Adipocyte (in vitro differentiated cells): Measurements from ENCODE around the gene AGBL4.
A peak's percentile ranks its signal among the peaks of the same experiment; 100 is the strongest.

Source experiments
- DNase-seq: peaks from one replicate; pipeline ENCODE4 v3.0.0-alpha.2; 2015; ENCODE audit warnings: low read depth
- H3K27me3 ChIP-seq: replicated peaks from 2 replicates; pipeline ENCODE4 v1.7.0; 2013; ENCODE audit warnings: mild to moderate bottlenecking, low read length, moderate library complexity; ENCODE audit not compliant: control insufficient read depth, insufficient read depth
- H3K36me3 ChIP-seq: 2 replicates; pipeline ENCODE4 v1.7.0; 2013; ENCODE audit warnings: low read length, mild to moderate bottlenecking, moderate library complexity; ENCODE audit not compliant: control insufficient read depth, insufficient read depth, severe bottlenecking
- H3K4me1 ChIP-seq: 2 replicates; pipeline ENCODE4 v1.7.0; 2013; ENCODE audit warnings: mild to moderate bottlenecking, low read length, moderate library complexity; ENCODE audit not compliant: control insufficient read depth, insufficient read depth
- H3K4me3 ChIP-seq: 2 replicates; pipeline ENCODE4 v1.7.0; 2013; ENCODE audit warnings: mild to moderate bottlenecking, low read length, moderate library complexity
- H3K9ac ChIP-seq: 2 replicates; pipeline ENCODE4 v1.7.0; 2013; ENCODE audit warnings: mild to moderate bottlenecking, low read length, moderate library complexity
- H3K9me3 ChIP-seq: 2 replicates; pipeline ENCODE4 v1.7.0; 2013; ENCODE audit warnings: mild to moderate bottlenecking, low read length, moderate library complexity; ENCODE audit not compliant: control insufficient read depth

The AGBL4 gene

GRCh38 chr1:48789903-48790302, 1233.9 kb downstream of the AGBL4 start:
- Histone ChIP-seq H3K9me3 (no peaks in the 10 kb centered on the region), H3K27me3 (no peaks in the 10 kb centered on the region), H3K4me3 (no peak overlapping the region), H3K36me3 (no peaks in the 10 kb centered on the region), H3K4me1 (peaks cover 3% of the 10 kb centered on the region), H3K9ac (no peak overlapping the region)
- peak; percentile 38 for DNase-seq

GRCh38 chr1:48785869-48786268, 1237.9 kb downstream of the AGBL4 start:
- Histone ChIP-seq H3K9me3 (no peaks in the 10 kb centered on the region), H3K27me3 (no peaks in the 10 kb centered on the region), H3K4me3 (no peak overlapping the region), H3K4me1 (peaks cover 3% of the 10 kb centered on the region), H3K9ac (no peak overlapping the region), H3K36me3 (no peaks in the 10 kb centered on the region)
- DNase-seq: no peak

- DNase-seq: no peak
- Histone ChIP-seq H3K27me3 (no peaks in the 10 kb centered on the region), H3K9me3 (no peaks in the 10 kb centered on the region), H3K9ac (no peak overlapping the region), H3K36me3 (no peaks in the 10 kb centered on the region), H3K4me1 (peaks cover 3% of the 10 kb centered on the region), H3K4me3 (no peak overlapping the region)
Measured at GRCh38 chr1:48784301-48784700, 1239.5 kb downstream of the AGBL4 start.

GRCh38 chr1:48777219-48777895, 1246.4 kb downstream of the AGBL4 start:
- H3K4me1 ChIP-seq: no peaks in the 10 kb centered on the region
- H3K27me3 ChIP-seq: no peaks in the 10 kb centered on the region
- H3K9ac ChIP-seq: peak overlapping the region; percentile 25
- H3K36me3 ChIP-seq: no peaks in the 10 kb centered on the region
- no peaks in the 10 kb centered on the region for H3K9me3 ChIP-seq
- H3K4me3 ChIP-seq: peak overlapping the region; percentile 85
- no peak for DNase-seq

GRCh38 chr1:48776393-48777218, 1247.1 kb downstream of the AGBL4 start, which contains the start of gene BEND5:
Gene BEND5 (minus strand): TSS chr1:48776891. CDS start chr1:48776831, 60 bp downstream.
- peaks cover 5% of the 10 kb centered on the region for H3K4me1 ChIP-seq
- H3K4me3 ChIP-seq: peak within 1 kb of the TSS; percentile 85
- DNase-seq: peak; percentile 83
- H3K27me3 ChIP-seq: no peaks in the 10 kb centered on the region
- H3K9me3 ChIP-seq: no peaks in the 10 kb centered on the region
- no peaks in the 10 kb centered on the region for H3K36me3 ChIP-seq
- peak within 1 kb of the TSS; percentile 25 for H3K9ac ChIP-seq

GRCh38 chr1:48775831-48776392, 1247.8 kb downstream of the AGBL4 start:
- H3K36me3 ChIP-seq: no peaks in the 10 kb centered on the region
- no peak overlapping the region for H3K9ac ChIP-seq
- DNase-seq: no peak
- H3K27me3 ChIP-seq: no peaks in the 10 kb centered on the region
- H3K4me1 ChIP-seq: peaks cover 8% of the 10 kb centered on the region
- H3K9me3 ChIP-seq: no peaks in the 10 kb centered on the region
- H3K4me3 ChIP-seq: peak overlapping the region; percentile 77

GRCh38 chr1:48773133-48773532, 1250.6 kb downstream of the AGBL4 start:
- Histone ChIP-seq H3K9ac (no peak overlapping the region), H3K36me3 (no peaks in the 10 kb centered on the region), H3K9me3 (no peaks in the 10 kb centered on the region), H3K27me3 (no peaks in the 10 kb centered on the region), H3K4me3 (no peak overlapping the region), H3K4me1 (peaks cover 8% of the 10 kb centered on the region)
- DNase-seq: no peak

- Histone ChIP-seq H3K4me3 (no peak overlapping the region), H3K36me3 (no peaks in the 10 kb centered on the region), H3K9me3 (no peaks in the 10 kb centered on the region), H3K27me3 (no peaks in the 10 kb centered on the region), H3K9ac (no peak overlapping the region), H3K4me1 (peaks cover 8% of the 10 kb centered on the region)
- DNase-seq: no peak
Measured at GRCh38 chr1:48772211-48772610, 1251.5 kb downstream of the AGBL4 start.

- no peak overlapping the region for H3K9ac ChIP-seq
Measured at GRCh38 chr1:48771561-48771960, 1252.2 kb downstream of the AGBL4 start.

GRCh38 chr1:48767975-48768510, 1255.7 kb downstream of the AGBL4 start:
- Histone ChIP-seq H3K36me3 (no peaks in the 10 kb centered on the region), H3K27me3 (no peaks in the 10 kb centered on the region), H3K9ac (no peak overlapping the region), H3K4me3 (no peak overlapping the region), H3K9me3 (no peaks in the 10 kb centered on the region), H3K4me1 (peaks cover 8% of the 10 kb centered on the region)
- DNase-seq: peak; percentile 44

More at GRCh38 chr1:48771561-48771960, 1252.2 kb downstream of the AGBL4 start:
- Histone ChIP-seq H3K4me3 (no peak overlapping the region), H3K9me3 (no peaks in the 10 kb centered on the region), H3K4me1 (peaks cover 8% of the 10 kb centered on the region), H3K36me3 (no peaks in the 10 kb centered on the region), H3K27me3 (no peaks in the 10 kb centered on the region)
- DNase-seq: peak; percentile 30

- Histone ChIP-seq H3K4me3 (no peak overlapping the region), H3K27me3 (no peaks in the 10 kb centered on the region), H3K36me3 (no peaks in the 10 kb centered on the region)
Measured at GRCh38 chr1:48765335-48765734, 1258.4 kb downstream of the AGBL4 start.

More at GRCh38 chr1:48765335-48765734, 1258.4 kb downstream of the AGBL4 start:
- H3K9ac ChIP-seq: no peak overlapping the region
- no peaks in the 10 kb centered on the region for H3K9me3 ChIP-seq
- H3K4me1 ChIP-seq: peaks cover 18% of the 10 kb centered on the region
- no peak for DNase-seq
